Hippocampal formation (tissue), 2 donors: ENCODE measurements around the gene CUEDC1.
A peak's percentile ranks its signal among the peaks of the same experiment; 100 is the strongest.

Experiments used
- DNase-seq, 2 donors: peaks; one replicate each; lab custom pipeline; 2025; lab: John Stamatoyannopoulos, UW

CUEDC1 gene

GRCh38 chr17:57955183-57955931 lies at the start of gene CUEDC1:
TSS of gene CUEDC1 (minus strand) at chr17:57955412. CDS start at chr17:57885564, 69,848 bp downstream.
- peak; percentile 52 to 82 for DNase-seq

- DNase-seq = no peak
Observed at GRCh38 chr17:58004060-58004459, 48.8 kb upstream of the CUEDC1 start.

- no peak for DNase-seq
Observed at GRCh38 chr17:58002973-58003372, 47.8 kb upstream of the CUEDC1 start.

GRCh38 chr17:58002154-58002948 lies 47.1 kb upstream of the CUEDC1 start:
- no peak for DNase-seq

GRCh38 chr17:58001461-58002124 lies 46.4 kb upstream of the CUEDC1 start:
- DNase-seq = no peak

- DNase-seq = peak in 1 of 2 donors; percentile 78
Observed at GRCh38 chr17:57999496-58000017, 44.3 kb upstream of the CUEDC1 start.

- DNase-seq = no peak
Observed at GRCh38 chr17:57999010-57999495, 43.8 kb upstream of the CUEDC1 start.

- no peak for DNase-seq
Observed at GRCh38 chr17:57997085-57997809, 42.0 kb upstream of the CUEDC1 start.

- peak; percentile 52 to 77 for DNase-seq
Observed at GRCh38 chr17:57995076-57995956, 40.1 kb upstream of the CUEDC1 start.

- DNase-seq = no peak
Observed at GRCh38 chr17:57994436-57994835, 39.2 kb upstream of the CUEDC1 start.

GRCh38 chr17:57993471-57994365 lies 38.5 kb upstream of the CUEDC1 start:
- DNase-seq = no peak

GRCh38 chr17:57991537-57991936 lies 36.3 kb upstream of the CUEDC1 start:
- no peak for DNase-seq

- DNase-seq = no peak
Observed at GRCh38 chr17:57990037-57990436, 34.8 kb upstream of the CUEDC1 start.

GRCh38 chr17:57988301-57989250 lies 33.4 kb upstream of the CUEDC1 start:
- peak; percentile 39 to 85 for DNase-seq

- DNase-seq = peak; percentile 48 to 91
Observed at GRCh38 chr17:57987581-57988300, 32.5 kb upstream of the CUEDC1 start, which contains the start of gene VEZF1. TSS of gene VEZF1 (minus strand) at chr17:57988254. CDS start at chr17:57988111, 143 bp downstream.

- peak in 1 of 2 donors; percentile 53 for DNase-seq
Observed at GRCh38 chr17:57986841-57987580, 31.8 kb upstream of the CUEDC1 start.

- no peak for DNase-seq
Observed at GRCh38 chr17:57985675-57985974, 30.4 kb upstream of the CUEDC1 start.
